Endothelial cell (in vitro differentiated cells): ENCODE measurements around the gene BRF1. TPM values are rescaled to one million over a fixed set of nuclear protein-coding genes. Genes with fewer than 3 reads are reported as not detected.

Source experiments
- DNase-seq: peaks from one replicate; pipeline ENCODE4 v3.0.0; 2021; ENCODE audit warnings: low spot score
- H3K27ac Mint-ChIP-seq: one replicate; pipeline ENCODE4 v1.8.0; 2021; ENCODE audit warnings: mixed read lengths, inconsistent platforms; ENCODE audit not compliant: unreplicated experiment
- H3K27me3 Mint-ChIP-seq: one replicate; pipeline ENCODE4 v1.8.0; 2021; ENCODE audit warnings: mild to moderate bottlenecking, moderate library complexity, mixed read lengths, inconsistent platforms; ENCODE audit not compliant: unreplicated experiment
- H3K36me3 Mint-ChIP-seq: one replicate; pipeline ENCODE4 v1.8.0; 2021; ENCODE audit warnings: mild to moderate bottlenecking, low read depth, mixed read lengths, inconsistent platforms; ENCODE audit not compliant: unreplicated experiment
- H3K4me1 Mint-ChIP-seq: one replicate; pipeline ENCODE4 v1.8.0; 2021; ENCODE audit warnings: mild to moderate bottlenecking, mixed read lengths, inconsistent platforms; ENCODE audit not compliant: unreplicated experiment
- H3K4me3 Mint-ChIP-seq: one replicate; pipeline ENCODE4 v1.8.0; 2021; ENCODE audit warnings: mild to moderate bottlenecking, mixed read lengths, inconsistent platforms; ENCODE audit not compliant: unreplicated experiment
- H3K9me3 Mint-ChIP-seq: one replicate; pipeline ENCODE4 v1.8.0; 2021; ENCODE audit warnings: mixed read lengths, inconsistent platforms; ENCODE audit not compliant: unreplicated experiment
- total RNA-seq: library from RNA; stranded (reverse); fragmentation: NEBNext Ultra II Directional; extraction: Animal tissue kit (Norgen Biotek cat#: 25700); gene quantifications from one replicate; pipeline ENCODE4 v1.2.1, GENCODE V29; 2021; ENCODE audit not compliant: unreplicated experiment
- TF ChIP-seq, protein P1 (sequence below): fragments of 200-600 bp; sonication (generic); IDR thresholded peaks from one replicate; pipeline ENCODE4 v1.5.0; 2021; ENCODE audit warnings: antibody characterized with exemption; ENCODE audit not compliant: unreplicated experiment

The BRF1 gene
- total RNA-seq, 1 donor from 2014 or later: 40.9 TPM

DNA sequence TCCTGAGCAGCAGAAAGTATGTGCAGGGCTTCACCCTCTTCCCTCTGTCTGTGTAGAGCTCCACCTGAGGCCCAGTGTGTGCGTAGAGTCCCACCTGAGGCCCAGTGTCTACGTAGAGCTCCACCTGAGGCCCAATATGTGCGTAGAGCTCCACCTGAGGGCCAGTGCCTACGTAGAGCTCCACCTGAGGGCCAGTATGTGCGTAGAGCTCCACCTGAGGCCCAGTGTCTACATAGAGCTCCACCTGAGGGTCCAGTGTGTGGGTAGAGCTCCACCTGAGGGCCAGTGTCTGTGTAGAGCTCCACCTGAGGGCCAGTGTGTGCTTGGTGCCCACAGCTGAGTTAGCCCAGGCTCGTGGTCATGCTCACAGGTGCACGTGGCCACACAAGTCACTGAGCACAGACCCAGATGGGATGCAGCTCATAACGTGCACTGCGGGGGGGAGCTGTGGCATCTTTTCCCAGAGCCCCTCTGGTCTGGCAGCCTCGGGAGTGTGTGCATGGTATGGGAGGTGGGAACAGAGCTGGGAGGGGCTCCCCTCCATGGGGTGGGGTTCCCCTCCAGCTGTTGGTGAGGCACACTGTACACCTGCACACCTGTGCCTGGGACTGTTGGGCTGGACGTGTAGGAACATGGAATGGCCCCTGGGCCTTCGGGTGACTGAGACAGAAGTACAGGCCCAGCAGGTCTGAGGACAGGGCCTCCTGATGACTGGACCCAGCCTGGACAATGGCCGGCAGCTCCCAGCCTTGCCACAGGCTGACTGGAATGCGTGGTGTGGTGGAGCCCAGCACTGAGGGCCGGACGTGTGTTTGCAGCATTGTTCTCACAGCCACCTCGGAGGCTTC, 33.8 kb upstream of the BRF1 start:
- Mint-ChIP-seq H3K27ac (no peak overlapping the region), H3K4me3 (no peak overlapping the region), H3K4me1 (peaks cover 17% of the 10 kb centered on the region), H3K9me3 (no peaks in the 10 kb centered on the region), H3K36me3 (peaks cover 5% of the 10 kb centered on the region), H3K27me3 (peaks cover 16% of the 10 kb centered on the region)
- DNase-seq: no peak
- TF ChIP-seq, protein P1, sequence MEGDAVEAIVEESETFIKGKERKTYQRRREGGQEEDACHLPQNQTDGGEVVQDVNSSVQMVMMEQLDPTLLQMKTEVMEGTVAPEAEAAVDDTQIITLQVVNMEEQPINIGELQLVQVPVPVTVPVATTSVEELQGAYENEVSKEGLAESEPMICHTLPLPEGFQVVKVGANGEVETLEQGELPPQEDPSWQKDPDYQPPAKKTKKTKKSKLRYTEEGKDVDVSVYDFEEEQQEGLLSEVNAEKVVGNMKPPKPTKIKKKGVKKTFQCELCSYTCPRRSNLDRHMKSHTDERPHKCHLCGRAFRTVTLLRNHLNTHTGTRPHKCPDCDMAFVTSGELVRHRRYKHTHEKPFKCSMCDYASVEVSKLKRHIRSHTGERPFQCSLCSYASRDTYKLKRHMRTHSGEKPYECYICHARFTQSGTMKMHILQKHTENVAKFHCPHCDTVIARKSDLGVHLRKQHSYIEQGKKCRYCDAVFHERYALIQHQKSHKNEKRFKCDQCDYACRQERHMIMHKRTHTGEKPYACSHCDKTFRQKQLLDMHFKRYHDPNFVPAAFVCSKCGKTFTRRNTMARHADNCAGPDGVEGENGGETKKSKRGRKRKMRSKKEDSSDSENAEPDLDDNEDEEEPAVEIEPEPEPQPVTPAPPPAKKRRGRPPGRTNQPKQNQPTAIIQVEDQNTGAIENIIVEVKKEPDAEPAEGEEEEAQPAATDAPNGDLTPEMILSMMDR: no peak

DNA sequence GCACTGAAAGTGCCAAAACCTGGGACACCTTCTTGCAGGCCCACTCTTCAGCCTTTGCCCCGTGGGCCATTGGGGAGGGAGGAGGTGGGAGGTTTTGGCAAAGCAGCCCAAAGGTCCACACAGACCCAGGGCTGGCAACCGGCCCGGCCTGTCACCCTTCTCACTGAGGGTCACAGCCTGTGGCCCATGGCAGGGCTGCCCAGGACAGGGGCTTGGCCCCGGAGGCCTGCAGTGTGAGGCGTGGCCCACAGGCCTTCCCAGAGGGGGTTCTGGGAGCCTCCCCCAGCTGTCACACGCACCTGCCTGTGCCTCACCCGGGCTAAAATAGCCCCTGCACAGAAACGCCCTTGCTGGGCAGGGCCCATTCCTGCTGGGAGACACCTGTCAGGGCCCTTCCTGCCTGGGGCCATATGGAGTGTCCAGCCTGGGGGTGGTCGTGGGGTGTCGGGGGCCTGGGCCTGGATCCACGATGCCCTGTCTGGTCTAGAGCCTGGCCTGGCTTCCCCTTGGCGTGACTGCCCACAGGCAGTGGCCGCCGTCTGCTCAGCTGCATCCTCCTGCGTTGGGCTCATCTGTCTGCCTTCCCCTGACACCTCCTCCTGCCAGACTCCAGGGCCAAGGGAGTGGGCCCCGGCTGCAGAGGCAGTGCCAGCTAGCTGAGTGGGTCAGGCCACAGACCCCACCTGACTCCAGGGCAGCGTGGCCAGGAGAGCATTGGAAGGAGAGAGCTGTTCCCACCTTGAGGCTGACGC, 33.0 kb upstream of the BRF1 start:
- H3K4me1 Mint-ChIP-seq: peaks cover 12% of the 10 kb centered on the region
- TF ChIP-seq, protein P1: no peak
- no peaks in the 10 kb centered on the region for H3K9me3 Mint-ChIP-seq
- H3K36me3 Mint-ChIP-seq: peaks cover 5% of the 10 kb centered on the region
- H3K27me3 Mint-ChIP-seq: peaks cover 16% of the 10 kb centered on the region
- no peak overlapping the region for H3K4me3 Mint-ChIP-seq
- H3K27ac Mint-ChIP-seq: no peak overlapping the region
- DNase-seq: no peak

DNA sequence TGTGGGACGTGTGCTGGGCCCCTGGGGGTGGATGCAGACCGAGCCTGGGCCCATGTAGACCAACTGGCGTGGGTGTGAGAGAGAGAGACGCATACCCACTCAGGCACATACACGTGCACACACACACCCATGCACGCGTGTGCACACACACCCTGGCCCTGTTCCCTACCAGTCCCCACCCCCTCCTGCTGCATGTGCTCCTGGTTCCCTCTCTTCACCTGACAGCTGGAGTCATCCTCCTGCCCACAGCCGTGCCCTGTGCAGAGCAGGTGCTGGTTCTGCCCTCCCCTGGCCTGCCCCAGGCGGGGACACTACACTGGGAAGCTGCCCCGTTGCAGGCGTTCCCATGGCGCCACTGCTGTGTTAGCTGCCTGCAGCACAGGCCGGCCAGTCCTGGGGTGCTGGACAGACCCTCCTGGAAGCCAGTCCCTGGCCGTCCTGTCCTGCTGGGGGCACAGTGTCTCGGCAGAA, 32.3 kb upstream of the BRF1 start:
- Mint-ChIP-seq H3K27me3 (peaks cover 18% of the 10 kb centered on the region), H3K4me1 (peaks cover 9% of the 10 kb centered on the region), H3K36me3 (peaks cover 5% of the 10 kb centered on the region), H3K27ac (no peak overlapping the region), H3K9me3 (no peaks in the 10 kb centered on the region), H3K4me3 (no peak overlapping the region)
- TF ChIP-seq, protein P1: no peak
- DNase-seq: no peak

DNA sequence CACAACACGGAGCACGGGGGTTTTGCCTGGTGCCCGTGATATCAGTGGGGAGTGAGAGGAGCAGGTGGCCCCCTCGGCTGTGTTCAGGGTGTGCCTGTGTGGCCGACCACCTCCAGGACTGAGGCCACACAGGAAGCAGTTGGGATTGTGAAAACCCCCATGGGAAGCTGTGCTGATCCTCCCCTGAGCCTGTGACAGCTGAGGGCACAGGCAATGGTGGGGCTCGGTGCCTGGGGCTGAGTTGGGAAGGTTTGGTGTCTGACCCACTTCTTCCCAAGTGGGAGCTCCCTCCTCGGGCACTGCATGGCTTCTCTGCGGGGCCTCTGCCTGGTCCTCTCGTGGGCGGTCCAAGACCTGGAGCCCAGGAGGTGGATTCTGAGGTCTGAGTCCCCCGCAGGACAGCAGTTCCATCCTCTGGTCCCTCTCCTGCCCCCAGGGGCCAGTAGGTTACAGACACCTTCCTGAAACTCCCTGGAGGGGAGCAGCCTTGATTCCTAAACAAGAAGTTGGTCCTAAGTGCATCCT, 31.6 kb upstream of the BRF1 start:
- no peak for DNase-seq
- Mint-ChIP-seq H3K4me3 (no peak overlapping the region), H3K36me3 (peaks cover 5% of the 10 kb centered on the region), H3K27ac (no peak overlapping the region), H3K9me3 (no peaks in the 10 kb centered on the region), H3K27me3 (peaks cover 18% of the 10 kb centered on the region), H3K4me1 (peaks cover 8% of the 10 kb centered on the region)
- TF ChIP-seq, protein P1: no peak
